HG03575 (cell line): ENCODE data around the gene ZBTB7C.

Source experiments
- ATAC-seq: cut with Tn5 transposase; IDR thresholded peaks from one replicate; pipeline ENCODE4 v1.9.1; 2021; ENCODE audit not compliant: unreplicated experiment, insufficient number of reproducible peaks, low FRiP score; ENCODE audit errors: extremely low read depth

Gene ZBTB7C

DNA sequence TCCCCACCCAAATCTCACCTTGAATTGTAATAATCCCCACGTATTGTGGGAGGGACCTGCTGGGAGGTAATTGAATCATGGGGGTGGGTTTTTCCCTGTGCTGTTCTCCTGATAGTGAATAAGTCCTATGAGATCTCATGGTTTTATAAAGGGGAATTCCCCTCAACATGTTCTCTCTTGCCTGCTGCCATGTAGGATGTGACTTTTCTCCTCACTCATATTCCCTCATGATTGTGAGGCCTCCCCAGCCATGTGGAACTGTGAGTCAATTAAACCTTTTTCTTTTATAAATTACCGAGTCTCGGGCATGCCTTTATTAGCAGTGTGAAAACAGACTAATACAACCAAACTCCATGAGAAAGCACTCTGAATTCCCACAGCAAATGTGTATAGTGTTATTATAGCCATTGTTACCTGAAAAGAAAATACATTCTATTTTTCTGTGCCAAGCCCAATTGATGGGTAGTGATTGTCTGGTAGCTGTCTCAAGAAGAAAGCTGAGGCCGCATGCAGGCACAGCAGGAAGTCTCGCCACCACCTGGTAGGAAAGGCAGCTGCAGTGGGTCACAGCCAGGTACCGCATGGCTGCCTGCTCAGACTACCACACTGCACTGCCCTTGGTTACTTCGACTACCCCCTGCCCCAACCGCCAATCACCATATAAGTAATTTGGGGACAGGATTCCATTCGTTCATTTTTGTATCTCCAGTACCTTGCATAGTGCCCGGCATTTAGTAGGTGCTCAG lies 10.3 kb upstream of the ZBTB7C start:
- ATAC-seq, result no peak

DNA sequence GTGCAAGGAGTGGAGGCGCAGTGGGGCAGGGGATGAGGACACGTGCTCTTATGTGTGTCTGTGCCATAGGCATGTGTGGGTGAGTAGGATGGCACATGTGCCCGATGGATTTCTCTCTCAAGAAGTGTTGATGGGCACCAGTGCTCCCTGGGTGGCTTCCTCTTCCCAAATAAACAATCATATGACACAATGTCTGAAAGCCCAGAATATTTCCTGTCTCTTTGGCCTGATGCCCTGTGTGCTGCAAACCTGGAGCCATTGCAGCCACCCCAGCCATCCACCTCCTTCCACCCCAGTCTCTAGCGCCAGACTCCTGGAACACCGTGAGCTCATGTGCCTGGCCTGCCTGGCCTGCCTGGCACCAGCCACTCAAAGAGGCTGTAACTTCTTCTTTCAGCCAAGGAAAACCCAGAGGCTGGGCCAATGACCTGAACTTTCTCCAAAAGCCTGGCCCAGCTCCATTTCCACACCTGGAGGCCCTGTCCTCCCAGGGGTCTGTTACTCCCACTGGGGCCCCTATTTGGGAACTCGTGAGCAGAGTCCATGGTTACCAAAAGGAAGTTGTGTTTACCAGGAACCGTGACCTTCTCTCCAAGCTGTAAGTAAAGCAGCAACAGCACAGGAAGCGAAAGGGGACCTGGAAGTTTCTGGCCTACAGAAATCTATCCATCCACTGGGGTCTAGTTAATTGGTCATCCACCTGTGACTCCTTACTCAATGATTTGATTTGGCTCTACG lies 9.5 kb upstream of the ZBTB7C start:
- no peak for ATAC-seq

DNA sequence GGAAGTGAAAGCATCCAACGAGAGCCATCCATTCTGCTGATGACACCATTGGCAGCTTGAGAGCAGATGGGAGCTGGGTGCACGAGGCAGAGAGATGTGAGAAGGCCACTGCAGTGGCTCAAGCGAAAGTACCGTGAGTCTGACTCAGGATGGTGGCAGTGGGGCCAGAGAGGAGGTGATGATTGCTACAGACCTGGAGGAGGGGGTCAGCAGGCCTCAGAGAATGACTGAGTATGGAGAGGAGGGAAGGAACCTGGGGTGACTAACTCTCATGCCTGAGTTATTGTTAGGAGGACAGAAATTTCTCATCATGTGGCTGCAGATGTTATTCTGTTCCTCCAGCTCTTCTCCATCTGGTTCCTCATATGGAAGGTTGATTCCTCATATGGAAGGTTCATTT lies 8.8 kb upstream of the ZBTB7C start:
- ATAC-seq, result no peak

DNA sequence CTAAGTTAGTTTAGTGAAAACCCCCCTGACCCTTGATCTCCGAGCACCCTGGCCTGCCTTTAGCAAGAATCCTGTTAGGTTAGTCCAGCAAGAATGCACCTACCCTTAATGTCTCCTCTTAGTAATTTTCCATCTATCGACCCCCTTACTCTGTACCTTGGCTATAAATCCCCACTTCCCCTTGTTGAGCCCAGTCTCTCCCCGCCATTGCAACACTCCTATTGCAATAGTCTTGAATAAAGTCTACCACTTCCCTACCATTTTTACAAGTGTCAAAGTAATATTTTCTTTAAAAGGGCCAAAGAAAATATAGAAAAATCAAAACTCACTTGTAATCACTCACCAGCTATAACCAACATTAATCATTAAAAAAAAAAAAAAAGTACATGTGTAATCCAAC lies 4.2 kb upstream of the ZBTB7C start:
- ATAC-seq, result no peak

DNA sequence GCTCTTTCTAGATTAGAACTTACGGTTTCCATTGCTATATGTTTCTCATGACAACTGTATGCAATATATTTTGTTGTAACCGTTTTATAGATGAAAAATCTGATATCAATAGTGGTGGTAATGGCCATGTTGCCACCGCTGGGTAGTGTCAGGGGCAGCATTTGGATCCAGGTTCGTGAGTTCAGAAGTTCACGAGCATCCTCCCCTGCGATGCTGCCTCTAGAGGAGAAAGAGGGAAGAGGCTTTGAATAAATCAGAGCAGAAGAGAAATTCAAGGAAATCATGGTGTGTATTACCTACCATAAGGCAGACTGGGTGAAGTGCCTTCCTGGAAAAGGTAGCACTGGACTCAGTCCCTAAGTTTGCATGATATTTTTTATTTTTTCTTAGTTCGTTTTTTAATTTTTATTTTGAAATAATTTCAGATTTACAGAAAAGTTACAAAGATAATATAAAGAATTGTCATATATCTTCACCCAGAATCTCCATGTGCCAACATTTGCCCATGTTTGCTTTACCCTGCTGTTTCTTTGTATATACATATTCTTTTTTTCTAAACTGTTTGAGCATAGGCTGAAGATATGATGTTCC lies 3.3 kb upstream of the ZBTB7C start:
- ATAC-seq, result no peak

DNA sequence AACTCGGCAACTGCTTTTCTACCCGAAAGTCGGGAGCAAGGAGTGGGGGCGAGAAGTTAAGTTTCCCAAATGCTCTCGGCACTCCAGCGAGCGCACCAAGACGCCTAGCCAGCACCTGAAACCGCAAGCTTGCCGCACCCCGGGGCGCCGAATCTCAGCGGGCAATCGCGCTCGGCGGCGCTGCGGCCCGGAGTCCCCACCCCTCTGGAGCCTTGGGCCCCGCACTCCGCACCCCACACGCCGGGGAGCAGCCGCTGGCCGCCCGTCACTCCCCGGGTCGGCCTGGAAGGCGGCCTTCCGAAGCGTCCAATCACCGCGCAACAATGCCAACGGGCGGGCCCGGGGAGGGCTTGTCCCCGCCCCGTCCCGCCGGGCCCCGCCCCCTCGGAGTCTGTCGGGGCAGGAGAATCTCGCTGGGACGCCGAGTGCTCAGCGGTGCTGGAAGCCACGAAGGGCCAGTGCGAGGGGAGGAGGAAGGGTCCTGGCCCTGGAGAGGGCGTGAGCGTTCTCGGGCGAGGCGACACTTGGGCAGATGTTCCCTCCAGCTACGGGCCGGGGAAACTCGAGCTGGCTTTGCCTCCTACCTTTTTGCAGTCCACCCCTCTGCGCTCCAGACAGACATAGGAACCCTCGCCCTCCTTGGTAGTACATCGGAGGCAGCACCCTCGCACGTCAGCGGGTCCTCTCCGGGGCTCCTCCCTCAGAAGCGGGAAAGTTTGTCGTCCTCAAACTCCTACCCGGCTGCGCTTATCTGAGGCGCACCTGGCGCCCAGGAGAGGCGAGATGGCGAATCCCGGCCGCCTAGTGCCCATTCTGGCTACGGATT lies 1.1 kb upstream of the ZBTB7C start:
- no peak for ATAC-seq

DNA sequence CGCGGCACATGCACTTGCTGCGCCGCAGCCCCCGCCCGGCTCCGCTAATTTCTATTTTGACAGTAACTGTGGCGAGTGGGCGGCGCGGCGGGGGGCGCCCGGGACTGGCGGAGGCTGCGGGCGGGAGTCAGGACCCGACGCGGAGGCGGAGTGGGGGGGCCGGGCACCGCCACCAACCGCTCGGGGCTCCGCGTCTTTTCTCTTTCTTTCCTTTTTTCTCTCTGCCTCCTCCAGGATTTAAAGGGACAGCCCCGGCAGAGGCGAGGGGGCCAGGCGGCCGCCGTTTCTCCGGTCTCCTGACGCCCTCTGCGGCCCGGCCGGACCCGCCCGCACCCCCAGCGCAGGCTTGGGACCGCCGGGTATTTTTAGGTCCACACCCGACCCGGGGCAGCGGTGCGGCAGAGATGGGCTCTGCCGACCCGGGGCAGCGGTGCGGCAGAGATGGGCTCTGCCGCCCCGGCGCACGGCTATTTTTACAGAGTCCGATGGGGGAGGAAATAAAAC lies 460 bp upstream of the ZBTB7C start:
- no peak for ATAC-seq

DNA sequence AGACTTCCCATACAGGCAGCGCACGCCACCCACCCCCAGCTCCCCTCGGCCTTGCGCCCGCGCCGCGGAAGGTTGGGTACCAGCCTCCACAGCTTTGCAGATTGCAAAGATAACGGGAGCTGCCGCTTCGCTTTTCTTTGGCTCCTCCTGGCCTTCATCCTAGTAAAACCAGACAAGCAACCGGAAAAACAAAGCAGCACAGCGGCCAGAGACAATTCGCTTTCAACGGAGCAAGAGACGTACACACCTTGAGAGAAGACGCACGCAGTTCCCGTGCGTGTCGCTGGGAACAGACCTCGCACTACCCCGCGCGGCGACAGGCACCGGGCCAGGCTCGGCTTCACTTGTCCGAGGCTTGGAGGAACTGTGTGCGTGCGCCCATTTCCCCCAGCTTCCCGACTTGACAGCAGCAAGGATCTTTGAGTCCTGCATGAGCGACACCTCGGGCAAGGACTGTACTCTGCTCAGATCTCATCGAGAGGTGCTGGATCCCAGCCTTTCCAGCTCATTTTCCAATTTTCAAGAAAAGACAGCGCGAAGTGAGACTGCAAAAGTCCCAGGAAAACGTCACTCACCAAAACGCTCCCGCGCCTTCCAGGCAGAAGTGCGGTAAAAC lies 964 bp downstream of the ZBTB7C start:
- no peak for ATAC-seq

DNA sequence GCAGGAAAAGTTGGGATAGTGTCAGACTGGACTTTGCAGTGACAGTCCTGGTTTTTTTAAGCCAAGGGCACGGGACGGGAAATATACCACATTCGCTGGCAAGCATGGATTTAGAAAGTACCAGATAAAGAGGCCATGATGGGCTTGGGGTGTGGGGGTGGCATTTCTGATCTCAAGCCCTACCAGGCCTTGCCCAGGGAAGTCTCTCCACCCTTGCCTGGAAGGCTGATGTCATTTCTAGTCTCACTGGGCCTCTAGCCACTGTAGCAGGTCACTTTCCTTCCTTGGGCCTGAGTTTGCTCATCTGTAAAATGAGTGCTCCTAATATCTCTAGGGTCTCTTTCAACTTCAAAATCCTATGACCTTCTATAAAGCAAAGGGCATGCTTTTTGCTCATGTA lies 1.8 kb downstream of the ZBTB7C start:
- no peak for ATAC-seq

DNA sequence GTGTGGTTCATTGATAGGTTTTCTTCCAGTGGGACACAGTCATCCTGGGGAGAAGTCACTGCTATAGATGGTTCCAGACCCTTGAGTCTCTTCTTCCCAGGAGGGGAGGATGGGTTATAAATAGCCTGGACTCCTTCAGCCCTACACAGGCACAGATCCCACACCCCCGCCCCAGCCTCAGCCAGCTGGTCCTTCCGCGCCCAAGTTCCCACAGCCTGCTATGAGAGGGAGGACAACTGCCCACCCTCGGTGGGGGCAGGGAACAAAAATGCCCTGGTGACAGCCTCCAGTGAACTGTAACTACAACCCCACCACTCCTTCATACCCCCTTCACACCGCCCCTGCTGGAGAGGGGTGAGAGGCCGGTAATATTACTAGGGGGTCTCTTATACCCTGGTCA lies 3.2 kb downstream of the ZBTB7C start:
- no peak for ATAC-seq

DNA sequence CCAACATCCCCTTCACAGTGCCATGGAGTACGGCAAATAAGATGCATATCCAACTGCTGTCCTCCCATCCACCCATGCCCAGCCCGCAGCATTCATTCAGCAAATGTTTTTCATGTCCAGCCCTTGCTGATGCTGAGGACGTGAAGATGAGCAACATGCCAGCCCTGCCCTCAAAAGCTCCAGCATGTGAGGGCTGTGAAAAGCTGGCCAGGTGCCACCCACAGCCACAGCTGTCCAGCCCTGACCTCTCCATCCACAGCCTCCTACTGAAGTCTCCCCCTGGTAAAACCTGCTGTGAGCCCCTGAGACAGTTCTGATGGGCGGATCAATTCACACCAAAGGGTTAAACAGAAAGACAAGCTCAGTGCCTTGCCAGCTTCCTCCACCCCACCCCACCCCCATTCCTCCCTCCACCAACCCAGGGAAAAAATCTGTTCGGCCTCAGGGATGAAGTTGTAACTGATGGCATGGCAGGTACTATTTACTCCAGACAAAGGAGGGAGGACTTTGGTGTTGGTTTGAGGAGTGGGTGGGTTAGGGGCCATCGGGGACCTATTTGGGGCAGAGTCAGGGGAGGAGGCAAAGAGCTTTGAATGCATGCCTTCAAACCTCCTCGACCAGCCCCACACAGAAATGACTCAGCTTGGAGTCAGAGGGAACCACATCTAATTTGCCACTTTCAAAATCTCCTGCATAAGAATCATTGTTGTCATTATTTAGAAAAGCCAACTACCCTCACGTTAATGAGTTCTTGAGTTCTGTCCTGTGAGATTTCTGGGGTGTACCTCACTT lies 4.3 kb downstream of the ZBTB7C start:
- no peak for ATAC-seq

DNA sequence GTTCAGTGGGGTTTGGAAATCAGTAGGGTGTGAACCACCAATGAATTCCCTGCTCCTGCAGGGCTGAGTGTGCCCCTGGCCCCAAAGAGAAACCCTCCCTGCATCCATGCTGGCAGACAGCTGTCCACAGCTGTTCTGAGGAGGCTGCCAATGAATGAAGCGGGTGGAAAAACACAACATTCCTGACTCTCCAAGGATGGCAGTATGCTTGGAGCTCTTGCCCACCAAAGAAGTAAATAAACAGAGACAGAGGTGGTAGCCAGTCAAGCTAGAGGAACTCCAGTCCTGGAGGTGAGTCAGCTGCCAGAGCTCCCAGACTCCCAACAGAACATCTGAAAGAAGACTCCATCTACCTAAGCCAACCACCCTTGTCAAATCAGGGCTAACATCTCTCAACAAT lies 6.2 kb downstream of the ZBTB7C start:
- no peak for ATAC-seq

DNA sequence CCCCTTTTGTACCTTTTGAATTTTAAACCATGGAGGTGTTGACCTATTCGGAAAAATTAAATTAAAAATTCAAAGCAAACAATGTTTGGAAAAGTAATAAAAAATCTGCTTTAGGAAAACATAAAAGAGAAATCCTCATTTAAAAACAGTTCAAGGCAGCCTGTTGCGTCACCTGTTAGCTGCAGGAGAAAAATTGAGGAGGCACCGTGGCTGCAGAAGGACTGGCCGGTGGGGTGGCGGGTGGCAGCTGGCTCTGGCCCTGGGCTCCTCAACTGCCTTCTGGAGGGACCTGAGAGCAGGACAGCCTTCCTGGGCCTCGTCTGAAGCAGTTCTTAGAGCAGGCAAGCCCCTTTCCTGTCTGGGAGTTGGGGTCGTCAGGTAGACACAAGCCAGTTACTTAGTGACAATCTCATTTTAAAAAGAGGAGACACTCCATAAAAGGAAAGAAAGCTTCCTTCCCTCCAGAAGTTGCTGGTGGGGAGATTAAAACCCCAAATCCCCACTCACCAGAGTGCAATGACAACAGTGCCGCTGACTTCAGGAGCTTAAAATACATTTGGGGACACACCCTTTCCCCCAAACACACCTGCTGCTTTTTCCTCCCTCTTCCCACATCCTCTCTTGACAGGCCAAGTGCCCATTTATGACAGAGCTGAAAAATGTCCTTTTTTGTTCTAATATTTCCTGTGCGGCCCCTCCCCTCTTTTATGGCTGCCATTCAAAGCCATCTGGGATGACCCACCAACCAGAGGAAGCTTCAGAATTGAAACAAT lies 9.7 kb downstream of the ZBTB7C start:
- ATAC-seq, result no peak

DNA sequence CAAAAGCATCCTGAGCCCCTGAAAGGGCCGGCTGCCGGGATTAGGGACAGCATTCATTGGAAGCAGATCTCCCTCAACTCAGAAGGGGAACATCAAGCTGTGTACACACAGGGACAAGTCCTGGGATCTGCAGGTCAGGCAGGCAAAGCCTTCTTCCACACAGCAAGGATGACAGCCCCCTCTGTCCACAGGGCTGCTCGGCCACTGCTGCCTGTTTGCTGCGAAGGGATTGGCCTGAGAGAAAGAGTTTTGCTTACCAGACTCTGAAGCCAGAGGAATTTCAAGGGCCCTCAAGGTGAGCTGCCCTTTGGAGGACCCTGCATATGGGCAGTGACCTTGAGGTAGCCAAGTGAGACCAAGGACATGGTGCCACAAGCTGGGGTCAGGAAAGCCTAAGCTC lies 11.1 kb downstream of the ZBTB7C start:
- no peak for ATAC-seq

DNA sequence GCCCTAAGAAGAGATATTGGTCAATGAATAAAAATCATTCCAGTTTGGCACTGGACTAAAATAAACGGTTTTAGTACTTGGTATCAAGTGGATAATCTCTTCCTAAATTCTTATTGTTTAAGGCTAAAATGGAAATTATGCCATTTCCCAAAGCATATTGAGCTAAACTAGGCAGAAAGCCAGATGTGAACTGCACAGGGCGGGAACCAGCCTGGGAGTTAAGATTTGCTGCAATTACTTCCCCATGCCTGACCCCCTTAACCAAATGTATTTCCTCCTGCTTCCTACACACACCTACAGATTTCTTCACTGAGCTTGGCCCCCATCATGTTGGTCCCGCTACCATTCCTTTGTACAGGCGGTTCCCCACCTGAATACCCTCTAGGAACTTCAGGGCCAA lies 12.2 kb downstream of the ZBTB7C start:
- ATAC-seq, result no peak

DNA sequence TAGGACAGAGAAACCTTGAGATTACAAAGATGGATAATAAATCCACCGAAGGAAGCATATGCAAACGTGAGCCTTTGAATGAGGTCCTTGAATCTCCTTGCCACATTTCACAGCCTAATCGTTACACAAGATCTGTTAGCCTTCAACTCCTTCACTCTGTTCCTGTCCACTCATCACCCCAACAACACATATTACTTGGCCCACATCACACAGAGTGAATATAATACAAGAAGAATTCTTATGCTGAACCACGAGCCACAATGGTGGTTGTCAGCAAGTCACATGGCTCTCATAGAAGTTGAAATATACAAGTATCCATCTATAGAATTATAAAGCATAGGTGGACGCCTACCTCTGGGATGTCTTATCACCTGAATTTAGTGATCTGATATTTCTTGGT lies 12.6 kb downstream of the ZBTB7C start:
- ATAC-seq, result no peak

DNA sequence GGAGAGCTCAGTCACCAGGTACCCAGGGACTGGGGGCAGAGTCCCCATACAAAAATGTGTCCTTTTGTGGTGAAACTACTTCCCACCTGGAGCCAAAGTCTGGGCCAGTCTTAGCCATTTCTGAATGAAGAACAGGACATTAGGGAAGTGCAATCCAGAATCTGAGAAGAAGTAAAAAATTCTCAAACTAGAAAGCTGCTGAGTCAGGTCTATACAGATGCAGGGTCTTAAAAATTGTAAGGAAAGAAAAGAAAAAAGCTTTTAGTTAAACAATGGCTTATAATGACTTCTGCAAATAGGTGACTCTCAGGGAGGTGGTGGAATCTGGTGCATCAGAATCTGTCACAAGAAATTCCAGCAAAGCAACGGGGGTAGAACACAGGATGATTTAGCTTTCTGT lies 13.5 kb downstream of the ZBTB7C start:
- no peak for ATAC-seq

DNA sequence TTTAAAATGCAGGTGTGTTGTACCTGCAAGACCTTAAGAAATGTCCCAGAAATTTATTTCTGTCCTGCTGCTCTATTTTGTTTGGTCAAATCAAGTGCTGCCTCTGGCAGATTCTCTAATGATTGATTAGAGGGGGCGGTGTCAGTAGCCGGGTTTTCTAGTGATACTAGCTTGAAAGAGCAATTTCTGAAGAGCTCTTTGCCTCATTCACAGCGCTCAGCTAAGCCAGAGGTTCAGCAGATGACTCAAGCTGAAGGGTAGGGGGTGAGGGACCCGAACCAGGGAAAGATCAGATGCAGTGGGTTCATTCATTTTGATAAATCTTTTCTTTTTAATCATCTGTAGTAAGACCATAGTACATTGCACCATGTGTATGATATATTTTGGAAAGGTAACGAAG lies 15.0 kb downstream of the ZBTB7C start:
- ATAC-seq, result no peak
